GM19043 (cell line): Measurements from ENCODE around the gene COL9A3.

Experiments used
- ATAC-seq: cut with Tn5 transposase; IDR thresholded peaks from one replicate; pipeline ENCODE4 v1.9.1; 2021; ENCODE audit warnings: low read depth; ENCODE audit not compliant: unreplicated experiment

Gene COL9A3

DNA sequence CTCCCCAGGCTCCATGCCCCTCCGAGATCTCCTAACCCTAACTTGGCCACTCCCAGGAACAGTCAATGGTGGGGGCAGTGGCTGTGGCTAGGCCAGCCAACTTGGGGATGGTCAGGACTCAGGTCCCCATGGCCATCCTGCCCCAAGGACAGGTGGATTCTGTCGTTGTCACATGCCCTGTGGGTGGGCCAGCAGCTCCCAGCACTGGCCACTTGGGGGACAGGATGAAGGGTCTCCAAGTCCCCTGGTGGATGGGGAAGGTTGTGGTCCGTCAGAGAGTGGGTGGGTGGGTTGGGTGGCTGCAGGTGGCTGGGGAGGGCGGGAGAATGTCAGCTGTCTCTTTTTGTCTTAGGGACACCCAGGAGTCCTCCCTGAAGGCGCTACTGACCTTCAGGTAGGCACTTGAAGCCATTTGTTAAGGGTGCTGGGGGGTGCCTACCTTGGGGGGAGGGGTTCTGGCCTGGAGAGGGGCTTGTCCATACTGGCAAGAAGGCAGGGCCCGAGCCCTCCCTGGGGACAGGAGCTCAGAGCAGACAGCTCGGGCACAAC lies 5.5 kb downstream of the COL9A3 start:
- no peak for ATAC-seq

GRCh38 chr20:62822788-62823651 lies 6.2 kb downstream of the COL9A3 start:
- ATAC-seq, result no peak

GRCh38 chr20:62823688-62824475 lies 7.0 kb downstream of the COL9A3 start:
- ATAC-seq, result no peak

DNA sequence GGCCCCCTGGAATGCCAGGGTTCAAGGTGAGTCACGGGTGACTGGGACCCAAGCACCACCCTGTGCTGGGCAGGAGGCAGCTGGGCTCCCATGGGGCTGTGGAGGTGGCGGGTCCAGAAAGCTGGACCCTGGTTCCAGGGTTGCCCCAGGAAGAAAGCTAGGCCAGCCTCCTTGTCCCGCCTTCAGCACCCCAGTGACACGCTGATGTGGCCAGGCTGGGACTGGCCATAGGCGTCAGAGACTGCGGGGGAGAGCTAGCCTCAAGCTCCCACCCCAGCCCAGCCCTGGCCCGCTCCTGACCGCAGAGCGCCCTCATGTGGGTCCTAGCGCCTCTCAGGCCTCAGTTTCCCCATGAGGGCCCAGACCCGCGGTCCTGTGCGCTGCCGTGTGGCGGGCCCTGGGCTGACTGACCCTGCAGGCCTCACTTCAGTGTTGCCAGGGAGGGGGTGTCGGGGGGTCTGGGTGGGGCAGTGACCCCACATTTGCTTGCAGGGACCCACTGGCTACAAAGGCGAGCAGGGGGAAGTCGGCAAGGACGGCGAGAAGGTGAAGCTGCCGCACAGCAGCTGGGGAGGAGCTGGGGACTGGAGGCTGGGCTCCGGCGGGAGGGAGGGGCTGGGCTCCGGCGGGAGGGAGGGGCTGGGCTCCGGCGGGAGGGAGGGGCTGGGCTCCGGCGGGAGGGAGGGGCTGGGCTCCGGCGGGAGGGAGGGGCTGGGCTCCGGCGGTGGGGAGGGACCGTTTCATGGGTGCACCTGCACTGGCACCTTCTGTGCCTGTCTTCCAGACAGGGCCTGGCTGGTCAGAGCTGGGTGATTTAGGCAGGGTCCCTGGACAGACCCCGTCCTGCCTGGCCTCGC lies 7.9 kb downstream of the COL9A3 start:
- no peak for ATAC-seq

GRCh38 chr20:62825333-62825985 lies 8.6 kb downstream of the COL9A3 start:
- no peak for ATAC-seq

GRCh38 chr20:62825986-62826645 lies 9.3 kb downstream of the COL9A3 start:
- ATAC-seq, result no peak

GRCh38 chr20:62826646-62827310 lies 9.9 kb downstream of the COL9A3 start:
- no peak for ATAC-seq

DNA sequence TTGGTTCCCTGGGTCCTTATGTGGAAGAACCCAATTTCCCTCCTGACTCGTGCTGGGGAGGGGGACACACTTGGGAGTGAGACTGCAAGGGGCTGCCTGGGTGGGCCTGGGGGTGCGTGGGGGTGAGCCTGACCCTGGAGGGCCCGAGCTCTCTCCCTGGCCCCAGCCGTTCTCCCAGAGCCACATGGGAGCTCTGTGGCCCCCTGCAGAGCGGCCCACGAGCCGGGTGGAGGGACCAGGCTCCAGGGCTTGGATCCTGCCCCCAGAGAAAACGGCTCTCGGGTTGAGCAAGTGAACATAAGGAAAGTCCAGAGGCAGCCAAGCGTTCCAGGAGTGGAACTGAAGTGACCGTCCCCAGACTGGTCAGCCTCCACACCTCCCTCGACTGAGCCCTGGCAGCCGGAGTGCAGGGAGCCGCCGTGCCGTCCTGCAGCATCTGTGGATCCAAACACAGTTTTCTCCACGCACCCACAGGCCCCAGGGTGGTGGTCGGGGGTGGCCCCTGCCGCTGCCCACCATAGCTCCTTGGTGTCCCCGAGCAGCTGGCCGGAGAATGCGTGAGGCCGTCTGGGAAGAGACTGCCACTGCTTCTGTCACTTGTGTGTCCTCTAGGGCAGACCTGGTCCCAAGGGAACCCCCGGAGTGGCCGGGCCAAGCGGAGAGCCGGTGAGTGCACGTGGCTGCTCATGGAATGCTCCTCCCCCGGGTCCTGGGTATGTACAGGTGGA lies 10.6 kb downstream of the COL9A3 start:
- ATAC-seq, result no peak

GRCh38 chr20:62828051-62828450 lies 11.2 kb downstream of the COL9A3 start:
- no peak for ATAC-seq

DNA sequence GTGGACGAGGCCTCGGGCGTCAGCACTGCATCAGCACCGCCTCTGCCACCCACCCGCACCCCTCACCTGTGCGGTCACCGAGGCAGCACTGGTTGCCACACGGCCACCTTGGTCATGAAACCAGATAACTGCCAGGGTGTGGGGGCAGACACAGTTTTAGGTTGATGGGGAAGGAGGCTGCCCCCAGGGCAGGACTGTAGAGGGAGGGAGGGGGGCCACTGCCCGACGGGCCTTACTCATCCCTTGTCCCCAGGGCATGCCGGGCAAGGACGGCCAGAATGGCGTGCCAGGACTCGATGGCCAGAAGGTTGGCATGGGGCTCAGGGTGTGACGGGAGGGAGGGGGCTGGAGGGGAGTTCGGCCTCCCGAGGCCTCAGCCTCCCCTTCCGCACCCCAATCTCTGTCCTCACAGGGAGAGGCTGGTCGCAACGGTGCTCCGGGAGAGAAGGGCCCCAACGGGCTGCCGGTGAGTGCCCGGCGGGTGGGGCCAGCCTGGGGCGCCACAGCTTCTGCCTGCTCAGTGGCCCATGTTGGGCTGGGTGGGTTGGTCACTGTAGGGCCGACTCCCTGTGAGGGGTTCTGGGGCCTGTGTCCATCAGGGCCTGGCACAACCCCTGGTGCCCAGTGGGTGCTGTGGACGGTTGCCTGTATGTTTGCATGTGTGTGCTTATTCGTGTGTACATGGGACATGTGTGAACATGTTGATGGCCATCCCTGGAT lies 11.8 kb downstream of the COL9A3 start:
- ATAC-seq, result no peak

- no peak for ATAC-seq
Observed at GRCh38 chr20:62829231-62830230, 12.7 kb downstream of the COL9A3 start.

GRCh38 chr20:62830251-62830650 lies 13.4 kb downstream of the COL9A3 start:
- ATAC-seq, result no peak

DNA sequence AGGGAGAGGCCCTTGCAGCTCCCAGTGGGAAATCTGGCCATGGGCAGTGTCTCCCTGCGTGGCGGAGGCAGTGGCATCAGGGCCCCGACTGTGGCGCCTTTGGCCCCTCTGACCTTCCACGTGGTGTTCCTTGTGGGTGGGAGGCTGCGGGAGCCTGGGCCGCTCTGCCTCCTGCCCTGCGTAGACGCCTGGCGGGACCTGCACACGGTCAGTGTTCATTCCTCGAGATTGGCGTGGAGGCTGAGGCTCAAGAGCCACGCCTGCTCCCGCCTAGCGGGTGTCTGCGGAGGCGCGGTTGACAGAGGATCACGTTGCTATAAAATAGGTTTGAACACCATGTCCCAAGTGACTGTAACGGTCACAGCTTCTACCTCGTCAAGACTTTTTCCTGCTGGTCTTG lies 14.0 kb downstream of the COL9A3 start:
- no peak for ATAC-seq

- no peak for ATAC-seq
Observed at GRCh38 chr20:62831361-62831788, 14.5 kb downstream of the COL9A3 start.

GRCh38 chr20:62831854-62832211 lies 15.0 kb downstream of the COL9A3 start:
- no peak for ATAC-seq

- peak; percentile 51 for ATAC-seq
Observed at GRCh38 chr20:62832212-62832922, 15.5 kb downstream of the COL9A3 start.
